ENCODE results near the gene LRBA.
A peak's percentile ranks its signal among the peaks of the same experiment; 100 is the strongest.
"Not testable (repeated sequence)": the region's sequence is repeated elsewhere in the genome, so short reads cannot be mapped to it uniquely, and the experiment has no call there.

Gene LRBA

DNA sequence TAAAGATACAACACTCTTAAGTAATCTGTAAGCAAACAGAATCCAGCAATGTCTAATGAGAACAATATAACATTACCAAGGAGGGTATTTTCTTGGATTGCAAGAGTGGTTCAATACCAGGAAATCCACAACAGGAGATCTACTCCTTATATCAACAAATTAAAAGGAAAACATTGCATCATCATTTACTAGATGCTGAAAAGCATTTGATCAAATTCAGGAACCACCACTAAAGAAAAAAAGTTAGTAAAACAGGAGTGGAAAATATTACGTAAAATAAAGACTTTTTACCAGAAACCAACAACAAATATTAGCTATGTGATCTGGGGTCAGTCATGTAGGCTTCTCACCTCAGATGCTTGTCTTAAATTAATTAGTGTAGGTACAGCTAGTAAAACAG, 499.9 kb downstream of the LRBA start:
- Histone ChIP-seq H3K36me3 (ENCODE audit: control insufficient read depth in 2 of 2, insufficient read depth in 2 of 2, low read length in 2 of 2) (no peaks in the 10 kb centered on the region), H3K4me1 (ENCODE audit: control insufficient read depth, insufficient read depth, low read length) (no peaks in the 10 kb centered on the region), H3K9me3 (ENCODE audit: control insufficient read depth in 2 of 2, low read length in 2 of 2) (no peaks in the 10 kb centered on the region), H3K27me3 (ENCODE audit: control insufficient read depth in 1 of 2, insufficient read depth in 2 of 2, low read length in 2 of 2) (no peaks in the 10 kb centered on the region), H3K9ac (ENCODE audit: low read length in 2 of 2) (no peak overlapping the region), H3K27ac (ENCODE audit: low read length) (no peak overlapping the region), H3K4me3 (ENCODE audit: low read length in 2 of 2) (no peak overlapping the region)

DNA sequence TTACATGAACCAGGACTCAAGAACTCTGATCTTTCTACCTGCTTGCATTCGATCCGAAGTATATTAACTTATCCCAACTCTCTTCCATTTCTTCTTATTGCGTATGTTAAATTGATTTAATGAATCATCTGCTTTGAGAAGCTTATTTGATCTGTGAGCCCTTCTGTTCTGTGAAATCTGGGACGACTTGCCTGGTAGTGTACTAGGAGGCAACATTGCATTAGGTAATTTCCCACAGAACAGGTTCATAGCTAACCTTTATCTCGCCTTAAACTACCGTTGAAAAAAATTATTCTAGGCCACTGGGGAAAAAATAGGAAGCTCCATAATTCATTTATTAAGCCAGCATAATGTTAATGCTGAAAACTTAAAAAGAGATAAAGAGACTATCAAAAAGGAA, 500.4 kb downstream of the LRBA start:
- no peaks in the 10 kb centered on the region for H3K9me3 ChIP-seq (ENCODE audit: control insufficient read depth in 2 of 2, low read length in 2 of 2)
- no peak overlapping the region for H3K4me3 ChIP-seq (ENCODE audit: low read length in 2 of 2)
- H3K9ac ChIP-seq (ENCODE audit: low read length in 2 of 2), result no peak overlapping the region
- no peak overlapping the region for H3K27ac ChIP-seq (ENCODE audit: low read length)
- no peaks in the 10 kb centered on the region for H3K27me3 ChIP-seq (ENCODE audit: control insufficient read depth in 1 of 2, insufficient read depth in 2 of 2, low read length in 2 of 2)
- no peaks in the 10 kb centered on the region for H3K36me3 ChIP-seq (ENCODE audit: control insufficient read depth in 2 of 2, insufficient read depth in 2 of 2, low read length in 2 of 2)
- no peaks in the 10 kb centered on the region for H3K4me1 ChIP-seq (ENCODE audit: control insufficient read depth, insufficient read depth, low read length)

GRCh38 chr4:150510176-150510865, 504.8 kb downstream of the LRBA start:
- no peak overlapping the region for H3K9ac ChIP-seq (ENCODE audit: low read length in 2 of 2)
- no peaks in the 10 kb centered on the region for H3K4me1 ChIP-seq (ENCODE audit: control insufficient read depth, insufficient read depth, low read length)
- H3K27me3 ChIP-seq (ENCODE audit: control insufficient read depth in 1 of 2, insufficient read depth in 2 of 2, low read length in 2 of 2), result no peaks in the 10 kb centered on the region
- no peaks in the 10 kb centered on the region for H3K9me3 ChIP-seq (ENCODE audit: control insufficient read depth in 2 of 2, low read length in 2 of 2)
- H3K36me3 ChIP-seq (ENCODE audit: control insufficient read depth in 2 of 2, insufficient read depth in 2 of 2, low read length in 2 of 2), result no peaks in the 10 kb centered on the region
- H3K4me3 ChIP-seq (ENCODE audit: low read length in 2 of 2), result peak overlapping the region in 1 of 2 donors; percentile 1
- no peak overlapping the region for H3K27ac ChIP-seq (ENCODE audit: low read length)

GRCh38 chr4:150507656-150508055, 507.4 kb downstream of the LRBA start:
- not testable (repeated sequence) for H3K27ac ChIP-seq (ENCODE audit: low read length); H3K9me3 ChIP-seq (ENCODE audit: control insufficient read depth in 2 of 2, low read length in 2 of 2); H3K36me3 ChIP-seq (ENCODE audit: control insufficient read depth in 2 of 2, insufficient read depth in 2 of 2, low read length in 2 of 2); H3K27me3 ChIP-seq (ENCODE audit: control insufficient read depth in 1 of 2, insufficient read depth in 2 of 2, low read length in 2 of 2); H3K4me3 ChIP-seq (ENCODE audit: low read length in 2 of 2); H3K4me1 ChIP-seq (ENCODE audit: control insufficient read depth, insufficient read depth, low read length); H3K9ac ChIP-seq (ENCODE audit: low read length in 2 of 2)

GRCh38 chr4:150501983-150502382, 513.1 kb downstream of the LRBA start:
- no peak overlapping the region for H3K9ac ChIP-seq (ENCODE audit: low read length in 2 of 2)
- H3K4me1 ChIP-seq (ENCODE audit: control insufficient read depth, insufficient read depth, low read length), result no peaks in the 10 kb centered on the region
- no peak overlapping the region for H3K27ac ChIP-seq (ENCODE audit: low read length)

DNA sequence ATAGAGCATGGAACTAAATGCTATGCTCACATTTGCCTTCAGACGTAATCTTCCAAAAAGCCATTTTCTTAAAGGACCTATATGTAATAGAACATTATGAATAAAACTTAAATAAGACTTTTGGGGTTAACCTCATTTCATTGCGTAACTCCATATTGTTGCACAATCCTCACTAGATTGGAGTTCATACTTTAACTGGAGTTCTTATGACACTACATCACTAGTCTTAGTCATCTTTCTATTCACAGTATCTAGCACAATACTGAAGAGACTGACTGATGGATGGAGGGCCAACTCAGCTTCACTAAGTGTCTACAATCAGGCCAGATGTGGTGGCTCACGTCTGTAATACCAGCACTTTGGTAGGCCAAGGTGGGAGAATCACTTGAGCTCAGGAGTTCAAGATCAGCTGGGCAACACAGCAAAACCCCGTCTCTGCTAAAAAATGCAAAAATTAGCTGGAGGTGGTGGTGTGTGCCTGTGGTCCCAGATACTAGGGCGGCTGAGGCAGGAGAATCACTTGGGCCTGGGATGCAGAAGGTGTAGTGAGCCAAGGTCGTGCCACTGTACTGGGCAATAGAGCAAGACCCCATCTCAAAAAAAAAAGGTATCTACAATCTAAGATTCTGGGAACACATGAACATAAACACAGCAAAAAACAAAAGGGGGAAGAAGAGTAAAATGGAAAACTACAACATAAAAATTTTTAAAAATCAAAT, 513.9 kb downstream of the LRBA start:
- H3K9ac ChIP-seq (ENCODE audit: low read length in 2 of 2), result no peak overlapping the region
- no peaks in the 10 kb centered on the region for H3K27me3 ChIP-seq (ENCODE audit: control insufficient read depth in 1 of 2, insufficient read depth in 2 of 2, low read length in 2 of 2)
- H3K9me3 ChIP-seq (ENCODE audit: control insufficient read depth in 2 of 2, low read length in 2 of 2), result no peaks in the 10 kb centered on the region
- H3K27ac ChIP-seq (ENCODE audit: low read length), result no peak overlapping the region
- H3K4me3 ChIP-seq (ENCODE audit: low read length in 2 of 2), result no peak overlapping the region
- no peaks in the 10 kb centered on the region for H3K36me3 ChIP-seq (ENCODE audit: control insufficient read depth in 2 of 2, insufficient read depth in 2 of 2, low read length in 2 of 2)
- no peaks in the 10 kb centered on the region for H3K4me1 ChIP-seq (ENCODE audit: control insufficient read depth, insufficient read depth, low read length)

More at GRCh38 chr4:150501983-150502382, 513.1 kb downstream of the LRBA start:
- Histone ChIP-seq H3K4me3 (ENCODE audit: low read length in 2 of 2) (no peak overlapping the region), H3K36me3 (ENCODE audit: control insufficient read depth in 2 of 2, insufficient read depth in 2 of 2, low read length in 2 of 2) (no peaks in the 10 kb centered on the region), H3K9me3 (ENCODE audit: control insufficient read depth in 2 of 2, low read length in 2 of 2) (no peaks in the 10 kb centered on the region), H3K27me3 (ENCODE audit: control insufficient read depth in 1 of 2, insufficient read depth in 2 of 2, low read length in 2 of 2) (no peaks in the 10 kb centered on the region)

GRCh38 chr4:150497612-150498011, 517.5 kb downstream of the LRBA start:
- Histone ChIP-seq H3K4me3 (ENCODE audit: low read length in 2 of 2) (no peak overlapping the region), H3K4me1 (ENCODE audit: control insufficient read depth, insufficient read depth, low read length) (no peaks in the 10 kb centered on the region), H3K36me3 (ENCODE audit: control insufficient read depth in 2 of 2, insufficient read depth in 2 of 2, low read length in 2 of 2) (no peaks in the 10 kb centered on the region)

GRCh38 chr4:150495550-150495949, 519.5 kb downstream of the LRBA start:
- H3K36me3 ChIP-seq (ENCODE audit: control insufficient read depth in 2 of 2, insufficient read depth in 2 of 2, low read length in 2 of 2), result no peaks in the 10 kb centered on the region
- no peaks in the 10 kb centered on the region for H3K4me1 ChIP-seq (ENCODE audit: control insufficient read depth, insufficient read depth, low read length)
- H3K27me3 ChIP-seq (ENCODE audit: control insufficient read depth in 1 of 2, insufficient read depth in 2 of 2, low read length in 2 of 2), result no peaks in the 10 kb centered on the region
- H3K9ac ChIP-seq (ENCODE audit: low read length in 2 of 2), result no peak overlapping the region
- no peaks in the 10 kb centered on the region for H3K9me3 ChIP-seq (ENCODE audit: control insufficient read depth in 2 of 2, low read length in 2 of 2)
- H3K27ac ChIP-seq (ENCODE audit: low read length), result no peak overlapping the region
- H3K4me3 ChIP-seq (ENCODE audit: low read length in 2 of 2), result no peak overlapping the region

More at GRCh38 chr4:150497612-150498011, 517.5 kb downstream of the LRBA start:
- no peaks in the 10 kb centered on the region for H3K9me3 ChIP-seq (ENCODE audit: control insufficient read depth in 2 of 2, low read length in 2 of 2)
- no peaks in the 10 kb centered on the region for H3K27me3 ChIP-seq (ENCODE audit: control insufficient read depth in 1 of 2, insufficient read depth in 2 of 2, low read length in 2 of 2)
- no peak overlapping the region for H3K9ac ChIP-seq (ENCODE audit: low read length in 2 of 2)
- no peak overlapping the region for H3K27ac ChIP-seq (ENCODE audit: low read length)

GRCh38 chr4:150493851-150494250, 521.2 kb downstream of the LRBA start:
- no peaks in the 10 kb centered on the region for H3K27me3 ChIP-seq (ENCODE audit: control insufficient read depth in 1 of 2, insufficient read depth in 2 of 2, low read length in 2 of 2)
- H3K9ac ChIP-seq (ENCODE audit: low read length in 2 of 2), result no peak overlapping the region
- H3K36me3 ChIP-seq (ENCODE audit: control insufficient read depth in 2 of 2, insufficient read depth in 2 of 2, low read length in 2 of 2), result no peaks in the 10 kb centered on the region

GRCh38 chr4:150491132-150492049, 523.7 kb downstream of the LRBA start:
- no peak overlapping the region for H3K4me3 ChIP-seq (ENCODE audit: low read length in 2 of 2)
- no peaks in the 10 kb centered on the region for H3K27me3 ChIP-seq (ENCODE audit: control insufficient read depth in 1 of 2, insufficient read depth in 2 of 2, low read length in 2 of 2)
- H3K9me3 ChIP-seq (ENCODE audit: control insufficient read depth in 2 of 2, low read length in 2 of 2), result no peaks in the 10 kb centered on the region
- H3K36me3 ChIP-seq (ENCODE audit: control insufficient read depth in 2 of 2, insufficient read depth in 2 of 2, low read length in 2 of 2), result no peaks in the 10 kb centered on the region
- H3K4me1 ChIP-seq (ENCODE audit: control insufficient read depth, insufficient read depth, low read length), result no peaks in the 10 kb centered on the region
- H3K9ac ChIP-seq (ENCODE audit: low read length in 2 of 2), result no peak overlapping the region
- H3K27ac ChIP-seq (ENCODE audit: low read length), result no peak overlapping the region

More at GRCh38 chr4:150493851-150494250, 521.2 kb downstream of the LRBA start:
- Histone ChIP-seq H3K4me1 (ENCODE audit: control insufficient read depth, insufficient read depth, low read length) (no peaks in the 10 kb centered on the region), H3K4me3 (ENCODE audit: low read length in 2 of 2) (no peak overlapping the region), H3K27ac (ENCODE audit: low read length) (no peak overlapping the region), H3K9me3 (ENCODE audit: control insufficient read depth in 2 of 2, low read length in 2 of 2) (no peaks in the 10 kb centered on the region)

Data from stomach smooth muscle (tissue), 2 donors.